GM18502 (cell line): Measurements from ENCODE around the gene PHAX.
"Not testable (repeated sequence)": the region's sequence is repeated elsewhere in the genome, so short reads cannot be mapped to it uniquely, and the experiment has no call there.

ENCODE experiments used
- ATAC-seq: cut with Tn5 transposase; IDR thresholded peaks from one replicate; pipeline ENCODE4 v1.9.1; 2021; ENCODE audit warnings: mild to moderate bottlenecking; ENCODE audit not compliant: unreplicated experiment, poor library complexity

PHAX gene

DNA sequence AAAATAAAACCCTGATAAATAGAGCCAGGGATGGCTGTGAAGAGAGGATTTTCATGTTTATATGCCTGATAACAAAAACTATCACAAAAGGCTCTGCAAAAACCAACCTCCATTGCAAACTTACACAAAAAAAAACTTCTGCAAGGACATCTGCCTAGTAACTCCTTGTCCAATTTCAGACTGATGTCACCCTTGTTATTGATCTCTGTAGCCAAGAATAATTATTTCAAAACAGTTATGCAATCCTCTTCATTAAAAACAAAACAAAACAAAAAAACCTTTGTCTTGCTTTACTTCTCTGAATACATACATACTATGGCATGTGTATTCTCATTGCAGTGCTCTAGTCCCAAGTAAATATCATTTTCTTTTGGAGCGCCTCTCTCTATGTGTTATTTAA, 49.7 kb downstream of the PHAX start:
- no peak for ATAC-seq

DNA sequence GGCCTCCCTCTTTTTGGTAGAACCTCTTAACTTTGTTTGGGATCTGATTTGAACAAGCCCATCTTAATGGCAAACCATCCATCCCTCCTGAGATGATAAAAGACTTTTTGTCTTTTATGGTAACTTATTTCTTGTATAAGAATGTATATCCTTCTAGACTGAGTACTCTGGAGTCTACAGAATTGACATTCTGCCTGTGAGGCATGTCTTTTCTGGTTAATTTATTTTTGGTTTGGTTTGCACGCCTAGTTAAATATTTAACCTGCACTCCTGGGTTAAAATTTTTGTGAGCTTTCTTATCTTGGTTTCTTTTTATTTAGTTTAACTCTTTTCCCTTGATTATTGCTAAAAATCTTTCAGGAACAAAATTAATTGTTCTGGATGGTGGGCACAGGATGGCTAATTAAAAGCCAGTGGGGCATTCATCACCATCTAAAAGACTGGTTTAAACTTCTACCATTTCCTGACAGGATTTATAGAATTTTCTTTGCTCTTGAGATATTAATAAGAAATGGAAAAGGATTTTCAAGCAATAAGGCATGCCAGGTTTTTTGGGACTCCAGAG, 50.3 kb downstream of the PHAX start:
- no peak for ATAC-seq

DNA sequence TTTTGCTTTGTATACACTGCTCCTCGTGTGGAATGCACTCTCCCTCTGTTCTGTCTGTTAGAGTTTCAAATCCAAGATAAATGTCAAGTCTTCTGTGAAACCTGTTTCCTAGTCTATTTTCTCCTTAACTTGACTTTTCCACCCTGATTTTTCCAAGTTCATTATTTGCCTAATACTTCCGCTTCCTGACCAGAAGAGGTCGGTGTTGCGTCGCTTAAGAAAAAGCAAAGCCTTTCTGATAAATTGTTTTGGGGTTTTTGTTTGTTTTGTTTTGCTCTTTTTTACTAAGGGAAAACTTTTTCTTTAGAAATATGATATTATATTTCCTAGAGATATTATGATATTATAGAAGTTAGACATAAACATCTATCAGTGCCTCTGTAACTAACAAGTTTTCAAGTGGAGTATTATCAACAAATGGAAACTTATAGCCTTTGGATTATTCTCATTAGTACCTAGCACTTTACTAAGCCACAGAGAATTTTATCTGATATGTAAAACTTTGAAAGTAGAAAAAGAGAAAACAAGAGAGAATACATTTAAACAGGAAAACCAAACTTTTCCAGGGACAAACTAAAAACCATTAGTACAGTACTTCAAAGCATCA, 55.8 kb downstream of the PHAX start:
- ATAC-seq = no peak

DNA sequence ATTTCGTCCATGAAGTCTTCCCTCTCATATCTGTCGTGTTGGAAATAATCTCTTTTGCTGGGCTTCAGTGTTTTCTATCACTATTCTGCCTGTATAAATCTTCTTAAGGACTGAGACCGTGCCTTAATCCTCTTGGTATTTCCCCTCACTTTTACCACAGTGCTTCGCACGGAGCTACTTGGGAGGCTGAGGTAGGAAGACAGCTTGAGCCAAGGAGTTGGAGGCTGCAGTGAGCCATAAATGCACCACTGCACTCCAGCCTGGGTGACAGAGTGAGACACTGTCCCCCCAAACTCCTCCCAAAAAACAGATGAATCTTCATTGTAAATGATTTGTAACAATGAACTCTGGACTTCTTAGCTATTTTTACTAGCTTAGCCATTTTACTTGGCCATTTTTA, 57.8 kb downstream of the PHAX start:
- ATAC-seq = no peak

DNA sequence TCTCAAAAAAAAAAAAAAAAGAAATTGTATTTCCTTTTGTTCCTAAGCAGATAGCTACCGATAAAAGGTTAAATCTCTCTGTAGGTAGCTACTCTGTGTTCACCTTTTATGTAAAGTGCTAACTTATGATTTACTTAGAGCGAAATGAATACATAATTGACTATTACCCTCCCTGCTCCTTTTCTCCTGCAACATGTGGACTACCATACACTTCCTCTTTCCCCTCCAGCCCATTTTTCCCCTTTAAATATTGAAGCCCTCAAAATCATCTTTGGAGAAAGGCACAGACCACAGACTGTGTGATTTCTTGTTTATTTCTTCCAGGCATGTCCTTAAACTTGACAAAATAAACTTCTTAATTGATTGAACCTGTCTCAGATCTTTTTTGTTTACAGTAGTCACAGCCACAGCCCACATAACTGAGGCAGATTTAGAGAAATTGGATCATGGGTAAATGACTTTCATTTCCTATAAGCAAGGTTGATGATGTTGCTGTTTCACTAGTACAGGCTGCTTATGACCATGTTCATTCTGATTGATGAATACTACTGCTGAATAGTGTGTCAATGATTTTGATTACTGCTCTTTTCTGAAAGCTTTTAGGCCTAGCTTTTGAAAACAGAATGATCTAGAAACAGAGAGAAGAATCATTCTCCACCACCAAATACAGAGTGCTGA, 59.2 kb downstream of the PHAX start:
- ATAC-seq = peak; percentile 76

DNA sequence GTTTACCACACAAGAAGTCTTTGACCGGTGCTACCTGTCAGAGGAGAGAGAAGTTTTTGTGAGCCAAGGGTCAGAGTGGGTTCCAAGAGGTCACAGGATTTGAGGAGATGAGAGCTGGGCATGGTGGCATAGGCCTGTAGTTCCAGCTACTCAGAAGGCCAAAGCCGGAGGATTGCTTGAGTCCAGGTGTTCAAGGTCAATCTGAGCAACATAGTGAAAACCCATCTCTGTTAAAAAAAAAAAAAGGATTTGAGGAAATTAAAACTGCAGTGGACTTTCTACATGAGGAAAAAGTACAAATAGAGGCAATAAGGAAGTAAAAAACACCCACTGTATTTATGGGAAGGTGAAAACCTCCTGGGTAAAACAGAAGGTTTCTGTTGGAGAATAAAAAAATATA, 63.8 kb downstream of the PHAX start:
- ATAC-seq = no peak

DNA sequence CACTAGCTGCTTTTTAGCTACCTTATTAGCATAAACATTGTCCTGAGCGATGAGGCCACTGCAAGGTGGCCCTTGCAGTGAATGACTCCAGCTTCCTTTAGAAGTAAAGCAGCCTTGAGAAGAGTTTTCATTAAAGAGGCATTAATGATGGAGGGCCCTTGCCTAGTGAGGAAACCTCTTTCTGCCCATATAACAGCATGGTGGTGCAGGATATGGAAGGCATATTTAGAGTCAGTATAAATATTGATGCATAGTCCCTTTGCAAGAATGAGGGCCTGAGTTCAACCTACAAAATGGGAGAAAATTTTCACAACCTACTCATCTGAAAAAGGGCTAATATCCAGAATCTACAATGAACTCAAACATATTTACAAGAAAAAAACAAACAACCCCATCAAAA, 69.4 kb downstream of the PHAX start:
- ATAC-seq = not testable (repeated sequence)

DNA sequence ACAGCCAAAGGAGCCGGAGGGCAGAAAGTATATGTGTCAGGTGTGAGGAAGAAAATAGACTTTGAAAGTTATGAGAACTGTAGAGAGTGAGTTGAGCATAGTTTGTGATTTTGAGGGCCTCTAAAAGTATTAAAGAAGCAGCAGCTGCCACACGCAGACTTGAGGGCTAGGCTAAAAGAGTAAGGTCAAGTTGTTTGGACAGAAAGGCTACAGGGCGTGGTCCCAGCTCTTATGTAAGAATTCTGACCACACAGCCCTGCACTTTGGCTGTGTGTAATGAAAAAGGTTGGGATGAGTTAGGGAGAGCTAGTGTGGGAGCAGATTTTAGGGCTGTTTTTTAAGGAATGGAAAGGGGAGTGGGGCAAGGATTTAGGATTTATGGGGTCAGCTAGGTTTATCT, 70.9 kb downstream of the PHAX start:
- not testable (repeated sequence) for ATAC-seq

DNA sequence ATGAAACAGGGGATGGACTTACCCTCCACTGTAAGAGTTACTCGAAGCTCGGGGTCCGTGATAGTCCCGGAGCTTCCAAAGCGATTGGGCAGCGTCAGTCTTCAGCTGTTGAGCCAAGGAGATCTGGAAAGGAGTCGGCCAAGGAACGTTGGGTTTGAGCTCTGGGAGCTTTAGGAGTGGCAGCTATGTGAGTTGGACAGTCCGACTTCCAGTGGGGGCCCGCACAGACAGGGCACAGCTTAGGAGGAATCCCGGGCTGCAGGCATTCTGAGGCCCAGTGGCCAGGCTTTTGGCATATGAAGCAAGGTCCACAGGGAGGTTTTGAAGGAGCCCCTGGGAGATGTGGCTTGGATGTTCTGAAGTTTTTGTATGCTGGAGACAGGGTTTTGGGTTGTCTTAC, 72.7 kb downstream of the PHAX start:
- no peak for ATAC-seq

DNA sequence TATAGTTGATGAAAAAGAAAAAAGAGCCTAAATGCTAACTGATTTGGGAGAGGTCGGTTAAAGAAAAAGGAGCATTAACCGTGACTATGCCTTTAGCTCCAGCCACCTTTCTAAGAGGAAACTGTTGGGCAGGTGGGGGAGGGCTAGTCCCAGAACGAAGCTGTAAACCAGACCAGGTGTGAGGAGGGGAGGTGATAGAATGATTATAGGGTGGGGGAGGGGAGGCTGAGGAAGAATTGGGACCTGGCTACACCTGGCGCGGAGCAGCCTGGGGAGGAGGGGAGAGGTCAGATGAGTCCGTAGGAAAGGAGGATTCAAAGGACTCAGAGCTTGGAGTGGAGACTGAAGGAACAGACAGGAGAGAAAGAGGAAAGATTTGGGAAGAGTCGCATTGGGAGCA, 73.4 kb downstream of the PHAX start:
- ATAC-seq = no peak

DNA sequence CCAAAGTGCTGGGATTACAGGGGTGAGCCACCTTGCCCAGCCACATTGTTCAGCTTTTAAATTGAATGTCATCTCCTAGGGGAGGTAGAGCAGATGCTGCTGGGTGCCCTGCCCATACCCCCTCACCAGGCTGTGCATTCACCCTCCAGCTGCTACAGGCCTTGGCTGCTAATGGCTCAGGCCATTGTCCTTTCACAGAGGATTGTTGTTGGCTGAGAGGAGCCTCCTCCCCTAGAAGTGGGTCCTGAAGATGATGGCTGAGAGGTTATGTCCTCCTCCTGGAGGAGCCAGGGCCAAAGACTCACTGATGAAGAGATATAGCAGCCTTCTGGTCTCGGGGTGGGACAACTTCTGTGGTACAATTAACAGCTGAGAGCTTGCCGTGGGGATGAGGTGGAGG, 74.6 kb downstream of the PHAX start:
- no peak for ATAC-seq

DNA sequence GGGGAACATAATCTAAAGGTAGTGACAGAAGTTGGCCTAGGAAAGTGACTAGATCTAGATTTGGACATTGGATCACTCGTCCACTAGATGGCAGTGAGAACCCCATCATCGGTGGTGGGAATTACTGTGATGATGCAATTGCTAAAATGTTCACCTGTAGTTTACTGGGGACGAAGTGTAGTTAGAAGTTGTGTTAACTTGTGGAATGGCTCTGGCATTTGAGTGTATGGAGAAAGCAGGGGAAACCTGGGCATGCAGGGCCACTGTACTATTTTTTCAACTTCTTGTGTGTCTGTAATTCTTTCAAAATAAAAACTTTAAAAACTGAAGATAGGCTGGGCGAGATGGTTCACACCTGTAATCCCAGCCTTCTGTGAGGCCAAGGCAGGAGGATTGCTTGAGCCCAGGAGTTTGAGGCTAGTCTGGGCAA, 75.5 kb downstream of the PHAX start:
- peak; percentile 69 for ATAC-seq
